ENCODE measurements around the gene PPP1R3G. TPM values are rescaled to one million over a fixed set of nuclear protein-coding genes. Genes with fewer than 3 reads are reported as not detected.

PPP1R3G gene
- total and polyA plus RNA-seq, 2 of the 13 experiments (the other 11 are each of a cell fraction or from before 2014, with no cell fraction given): 1.2 to 1.3 TPM

GRCh38 chr6:5121479-5121878 lies 36.3 kb downstream of the PPP1R3G start (continued):
- TF ChIP-seq HNF4A (CRISPR knock-in tag; IDR thresholded peaks at IDR 0.05) (peak; percentile 94), BCL6 (CRISPR knock-in tag; IDR thresholded peaks at IDR 0.05) (peak; percentile 57; the same call in 1 of the 2 replicates), NFRKB (IDR thresholded peaks at IDR 0.05) (no peak), ZSCAN9 (CRISPR knock-in tag; IDR thresholded peaks at IDR 0.05; ENCODE audit: borderline replicate concordance) (no peak), PHF20 (CRISPR knock-in tag; IDR thresholded peaks at IDR 0.05) (0 out of 2 replicates have a peak, but pooled peaks have one; percentile 31), GABPB1 (CRISPR knock-in tag; IDR thresholded peaks at IDR 0.05) (no peak), ZNF234 (CRISPR knock-in tag; conservative IDR thresholded peaks at IDR 0.05) (no peak), ZNF430 (CRISPR knock-in tag; IDR thresholded peaks at IDR 0.05) (no peak), SRSF9 (IDR thresholded peaks at IDR 0.05; ENCODE audit: borderline replicate concordance, insufficient read depth, low read depth, low read length, poor library complexity, severe bottlenecking) (no peak), MAFF (IDR thresholded peaks at IDR 0.05; ENCODE audit: low read depth, low read length) (no peak), ZFP36 (IDR thresholded peaks at IDR 0.05; ENCODE audit: borderline replicate concordance, low read depth, low read length, partially characterized antibody) (no peak), PAF1 (CRISPR knock-in tag; IDR thresholded peaks at IDR 0.05) (no peak), ZNF329 (CRISPR knock-in tag; IDR thresholded peaks at IDR 0.05; ENCODE audit: low read depth) (no peak), REL (CRISPR knock-in tag; conservative IDR thresholded peaks at IDR 0.05) (no peak), MXD3 (CRISPR knock-in tag; IDR thresholded peaks at IDR 0.05) (no peak), CREB3 (CRISPR knock-in tag; IDR thresholded peaks at IDR 0.05) (no peak), KDM2A (CRISPR knock-in tag; IDR thresholded peaks at IDR 0.05; ENCODE audit: borderline replicate concordance, low read depth) (no peak), TARDBP (CRISPR knock-in tag; IDR thresholded peaks at IDR 0.05) (no peak), TOPORS (CRISPR knock-in tag; IDR thresholded peaks at IDR 0.05) (no peak), ZNF558 (CRISPR knock-in tag; IDR thresholded peaks at IDR 0.05; ENCODE audit: borderline replicate concordance) (0 out of 2 replicates have a peak, but pooled peaks have one; percentile 46), TBP (CRISPR knock-in tag; IDR thresholded peaks at IDR 0.05) (no peak), ZNF792 (CRISPR knock-in tag; IDR thresholded peaks at IDR 0.05) (no peak), ZNF614 (CRISPR knock-in tag; IDR thresholded peaks at IDR 0.05; ENCODE audit: borderline replicate concordance) (no peak), RFX5 (IDR thresholded peaks at IDR 0.05; ENCODE audit: low read depth, low read length) (peak; percentile 41), KAT7 (CRISPR knock-in tag; IDR thresholded peaks at IDR 0.05; ENCODE audit: borderline replicate concordance) (no peak), MYPOP (CRISPR knock-in tag; IDR thresholded peaks at IDR 0.05) (no peak), SMAD9 (CRISPR knock-in tag; IDR thresholded peaks at IDR 0.05) (no peak), HNRNPK (IDR thresholded peaks at IDR 0.05; ENCODE audit: low read depth, low read length, poor library complexity, severe bottlenecking) (no peak), ZSCAN31 (CRISPR knock-in tag; IDR thresholded peaks at IDR 0.05; ENCODE audit: low read depth) (no peak), SPEN (CRISPR knock-in tag; IDR thresholded peaks at IDR 0.05; ENCODE audit: low read depth) (peak; percentile 60; the same call in 1 of the 2 replicates), ZNF879 (CRISPR knock-in tag; IDR thresholded peaks at IDR 0.05) (no peak), ZNF275 (CRISPR knock-in tag; IDR thresholded peaks at IDR 0.05; ENCODE audit: borderline replicate concordance) (no peak)
